ENCODE measurements around the gene OR1J4. TPM values are rescaled to one million over a fixed set of nuclear protein-coding genes. Genes with fewer than 3 reads are reported as not detected.

The OR1J4 gene, protein sequence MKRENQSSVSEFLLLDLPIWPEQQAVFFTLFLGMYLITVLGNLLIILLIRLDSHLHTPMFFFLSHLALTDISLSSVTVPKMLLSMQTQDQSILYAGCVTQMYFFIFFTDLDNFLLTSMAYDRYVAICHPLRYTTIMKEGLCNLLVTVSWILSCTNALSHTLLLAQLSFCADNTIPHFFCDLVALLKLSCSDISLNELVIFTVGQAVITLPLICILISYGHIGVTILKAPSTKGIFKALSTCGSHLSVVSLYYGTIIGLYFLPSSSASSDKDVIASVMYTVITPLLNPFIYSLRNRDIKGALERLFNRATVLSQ
- total RNA-seq = not detected

DNA sequence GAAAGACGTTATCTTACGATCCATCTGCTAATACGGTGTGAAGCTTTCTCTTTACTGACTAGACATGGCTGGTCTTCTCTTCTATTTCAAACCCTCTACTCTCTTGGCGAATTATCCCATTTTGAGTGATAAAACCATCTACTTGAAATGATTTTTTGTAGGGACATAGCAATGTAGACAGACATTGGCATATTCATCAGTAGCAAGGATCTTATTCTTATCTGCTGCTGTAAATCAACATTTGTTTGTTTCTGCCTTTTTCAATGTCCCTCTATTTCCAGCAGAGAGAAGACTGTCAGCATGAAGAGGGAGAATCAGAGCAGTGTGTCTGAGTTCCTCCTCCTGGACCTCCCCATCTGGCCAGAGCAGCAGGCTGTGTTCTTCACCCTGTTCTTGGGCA, at the start of gene OR1J4:
Gene OR1J4, plus strand, starts transcription at position 301 of the 400 bp plus-strand sequence. Its CDS starts 0 bp downstream, at position 301.

GRCh38 chr9:122477826-122478225, 41.1 kb upstream of the OR1J4 start, which contains the start of gene OR1J1:
OR1J1 (minus strand) TSS chr9:122477926; CDS start chr9:122477926, 0 bp downstream.

DNA sequence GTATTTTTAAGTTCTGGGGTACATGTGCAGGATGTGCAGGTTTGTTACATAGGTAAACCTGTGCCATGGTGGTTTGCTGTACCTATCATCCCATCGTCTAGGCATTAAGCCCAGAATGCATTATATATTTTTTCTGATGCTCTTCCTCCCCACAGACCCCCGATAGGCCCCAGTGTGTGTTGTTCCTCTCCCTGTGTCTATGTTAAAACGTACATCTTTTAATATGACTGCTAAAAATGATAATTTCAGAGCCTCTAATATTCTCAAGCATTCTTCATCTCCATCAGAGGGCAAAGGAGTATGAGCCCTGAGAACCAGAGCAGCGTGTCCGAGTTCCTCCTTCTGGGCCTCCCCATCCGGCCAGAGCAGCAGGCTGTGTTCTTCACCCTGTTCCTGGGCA, 8.4 kb upstream of the OR1J4 start, which contains the start of gene OR1J2:
Gene OR1J2, plus strand, starts transcription at position 301 of the 400 bp plus-strand sequence. Its CDS starts 0 bp downstream, at position 301.

GRCh38 chr9:122527193-122527592, 8.3 kb downstream of the OR1J4 start, which contains the start of gene OR1N1:
OR1N1 (minus strand) TSS chr9:122527293; CDS start chr9:122527293, 0 bp downstream.

DNA sequence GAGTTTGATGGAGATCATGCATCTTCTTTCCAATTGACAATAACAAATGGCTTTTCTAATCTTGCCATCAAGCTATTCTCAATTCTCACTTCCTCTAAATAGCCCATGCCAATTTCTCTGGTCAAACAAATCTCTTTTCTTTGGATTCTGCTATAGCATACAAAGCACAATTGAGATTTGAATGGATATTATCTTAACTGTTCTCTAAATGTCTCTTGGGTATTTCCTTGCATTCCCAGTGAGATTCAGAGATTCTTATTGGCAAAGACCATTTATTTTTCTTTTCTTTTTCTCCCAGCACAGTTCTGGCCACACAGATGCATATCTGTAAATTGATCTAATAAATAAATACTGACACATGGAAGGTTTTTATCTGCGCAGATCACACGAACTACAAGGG, 33.9 kb downstream of the OR1J4 start, which contains the start of gene OR1N2:
Gene OR1N2, plus strand, starts transcription at position 301 of the 400 bp plus-strand sequence. CDS start 100 bp downstream, outside the sequence.

Other genes with a start within 250 kb of the OR1J4 start
- 0.31 TPM for gene PTGS1, start 148.1 kb upstream of the OR1J4 start, total RNA-seq
- gene OR1J1, start 41.2 kb upstream of the OR1J4 start, total RNA-seq = not detected
- gene OR1J2, start 8.3 kb upstream of the OR1J4 start, total RNA-seq = not detected
- not detected for gene OR1N1, start 8.2 kb downstream of the OR1J4 start, total RNA-seq
- not detected for gene OR1N2, start 34.0 kb downstream of the OR1J4 start, total RNA-seq
- gene OR1L8, start 64.2 kb downstream of the OR1J4 start, total RNA-seq = 0.31 TPM
- not detected for gene OR1Q1, start 95.6 kb downstream of the OR1J4 start, total RNA-seq
- gene OR1B1, start 138.5 kb downstream of the OR1J4 start, total RNA-seq = not detected
- not detected for gene OR1L1, start 142.6 kb downstream of the OR1J4 start, total RNA-seq
- not detected for gene OR1L3, start 156.0 kb downstream of the OR1J4 start, total RNA-seq
- not detected for gene OR1L4, start 204.8 kb downstream of the OR1J4 start, total RNA-seq
- not detected for gene OR1L6, start 223.2 kb downstream of the OR1J4 start, total RNA-seq